Right atrium auricular region (tissue), 2 donors: ENCODE data around the gene GRIK4. TPM values are rescaled to one million over a fixed set of nuclear protein-coding genes. Genes with fewer than 3 reads are reported as not detected.

Experiments
- DNase-seq: peaks from one replicate; pipeline ENCODE4 v3.0.0-alpha.2; 2019; ENCODE audit warnings: low spot score
- H3K27ac ChIP-seq, 2 donors: fragments of 200-600 bp; sonication (generic); 1 replicate in 1 of 2; 2 replicates in 1 of 2; pipeline ENCODE4 v1.5.1; 2016 to 2019
- H3K27me3 ChIP-seq, 2 donors: fragments of 200-600 bp; sonication (generic); one replicate each; pipeline versions ENCODE4 v1.5.1 to v1.6.0; 2017 to 2019
- H3K36me3 ChIP-seq: fragments of 200-600 bp; sonication (generic); one replicate; pipeline ENCODE4 v1.5.1; 2016
- H3K4me1 ChIP-seq, 2 donors: fragments of 200-600 bp; sonication (generic); one replicate each; pipeline versions ENCODE4 v1.5.1 to v1.6.0; 2017 to 2019
- H3K4me3 ChIP-seq, 2 donors: fragments of 200-600 bp; sonication (generic); 1 replicate in 1 of 2; 2 replicates in 1 of 2; pipeline ENCODE4 v1.5.1; 2017 to 2019; ENCODE audit warnings: mild to moderate bottlenecking in 1 of 2, moderate library complexity in 1 of 2
- H3K9me3 ChIP-seq, 2 donors: fragments of 200-600 bp; sonication (generic); one replicate each; pipeline ENCODE4 v1.5.1; 2019
- CTCF ChIP-seq, 2 donors: fragments of 200-600 bp; sonication (generic); IDR thresholded peaks; one replicate each; pipeline ENCODE4 v1.5.1; 2019; ENCODE audit warnings: antibody characterized with exemption in 2 of 2
- total RNA-seq, 2 donors: library from RNA; depleted of rRNA; stranded (reverse); fragments of >200 nt; gene quantifications; one replicate each; pipeline ENCODE4 v1.1.0, GENCODE V29; 2016

Gene GRIK4
- total RNA-seq, 2 donors from 2014 or later: 0.04 to 0.30 TPM

GRCh38 chr11:120909676-120910416 lies 398.3 kb downstream of the GRIK4 start:
- Histone ChIP-seq H3K36me3 (no peaks in the 10 kb centered on the region), H3K4me3 (no peak overlapping the region), H3K27ac (no peak overlapping the region), H3K27me3 (no peaks in the 10 kb centered on the region), H3K9me3 (no peaks in the 10 kb centered on the region), H3K4me1 (no peaks in the 10 kb centered on the region)
- DNase-seq: no peak
- no peak for TF ChIP-seq CTCF (IDR thresholded peaks at IDR 0.05)

- Histone ChIP-seq H3K27ac (no peak overlapping the region), H3K4me1 (no peaks in the 10 kb centered on the region), H3K4me3 (no peak overlapping the region), H3K9me3 (no peaks in the 10 kb centered on the region), H3K27me3 (no peaks in the 10 kb centered on the region), H3K36me3 (no peaks in the 10 kb centered on the region)
- TF ChIP-seq CTCF (IDR thresholded peaks at IDR 0.05): no peak
- DNase-seq: no peak
Measured at GRCh38 chr11:120911943-120912342, 400.4 kb downstream of the GRIK4 start.

GRCh38 chr11:120912504-120912903 lies 401.0 kb downstream of the GRIK4 start:
- peak in 1 of 2 donors; percentile 55 for TF ChIP-seq CTCF (IDR thresholded peaks at IDR 0.05)

GRCh38 chr11:120912915-120913314 lies 401.4 kb downstream of the GRIK4 start:
- no peaks in the 10 kb centered on the region for H3K27me3 ChIP-seq
- no peaks in the 10 kb centered on the region for H3K9me3 ChIP-seq
- no peak overlapping the region for H3K27ac ChIP-seq
- DNase-seq: no peak
- H3K4me3 ChIP-seq: no peak overlapping the region
- TF ChIP-seq CTCF (IDR thresholded peaks at IDR 0.05): no peak
- H3K36me3 ChIP-seq: no peaks in the 10 kb centered on the region
- no peaks in the 10 kb centered on the region for H3K4me1 ChIP-seq

More at GRCh38 chr11:120912504-120912903, 401.0 kb downstream of the GRIK4 start:
- no peaks in the 10 kb centered on the region for H3K36me3 ChIP-seq
- no peaks in the 10 kb centered on the region for H3K9me3 ChIP-seq
- H3K4me1 ChIP-seq: no peaks in the 10 kb centered on the region
- H3K27ac ChIP-seq: no peak overlapping the region
- no peak for DNase-seq
- H3K27me3 ChIP-seq: no peaks in the 10 kb centered on the region
- no peak overlapping the region for H3K4me3 ChIP-seq

- Histone ChIP-seq H3K4me1 (no peaks in the 10 kb centered on the region), H3K27me3 (no peaks in the 10 kb centered on the region), H3K4me3 (no peak overlapping the region), H3K9me3 (no peaks in the 10 kb centered on the region), H3K27ac (no peak overlapping the region), H3K36me3 (no peaks in the 10 kb centered on the region)
- no peak for TF ChIP-seq CTCF (IDR thresholded peaks at IDR 0.05)
- DNase-seq: no peak
Measured at GRCh38 chr11:120914021-120914420, 402.5 kb downstream of the GRIK4 start.

GRCh38 chr11:120914601-120915000 lies 403.1 kb downstream of the GRIK4 start:
- TF ChIP-seq CTCF (IDR thresholded peaks at IDR 0.05): no peak
- DNase-seq: no peak
- Histone ChIP-seq H3K9me3 (no peaks in the 10 kb centered on the region), H3K27me3 (no peaks in the 10 kb centered on the region), H3K27ac (no peak overlapping the region), H3K4me1 (no peaks in the 10 kb centered on the region), H3K4me3 (no peak overlapping the region), H3K36me3 (no peaks in the 10 kb centered on the region)
